Activated naive CD8-positive, alpha-beta T cell treated with anti-CD3 and anti-CD28 coated beads, Interleukin-2, amount 10 ng/mL, durations not matched to agents 7 days and 5 days (primary cell): ENCODE results near the gene CALN1. TPM values are rescaled to one million over a fixed set of nuclear protein-coding genes. Genes with fewer than 3 reads are reported as not detected.

Experiments
- ATAC-seq: fragments of 150-1000 bp; cut with Tn5 transposase; one replicate; pipeline ENCODE4 v1.10.0; 2021; ENCODE audit warnings: low read depth, moderate library complexity
- POLR2A ChIA-PET: fragments of 350-600 bp; sonication (Branson Sonifier 250); formaldehyde crosslinking; loops from one replicate; lab custom pipeline; 2021; ENCODE audit warnings: antibody characterized with exemption; lab: Charles Lee
- DNase-seq: peaks from one replicate; pipeline ENCODE4 v3.0.0; 2021
- H3K27ac Mint-ChIP-seq: one replicate; pipeline ENCODE4 v1.8.0; 2022; ENCODE audit warnings: mild to moderate bottlenecking, mixed read lengths
- H3K27me3 Mint-ChIP-seq: one replicate; pipeline ENCODE4 v1.8.0; 2022; ENCODE audit warnings: mild to moderate bottlenecking, moderate library complexity, mixed read lengths
- H3K36me3 Mint-ChIP-seq: one replicate; pipeline ENCODE4 v1.8.0; 2021; ENCODE audit warnings: mild to moderate bottlenecking, mixed read lengths
- H3K4me1 Mint-ChIP-seq: one replicate; pipeline ENCODE4 v1.8.0; 2021; ENCODE audit warnings: mixed read lengths
- H3K4me3 Mint-ChIP-seq: one replicate; pipeline ENCODE4 v1.8.0; 2022; ENCODE audit warnings: mild to moderate bottlenecking, moderate library complexity, mixed read lengths
- H3K9me3 Mint-ChIP-seq: one replicate; pipeline ENCODE4 v1.8.0; 2021; ENCODE audit warnings: mixed read lengths
- total RNA-seq, 2 experiments: library from RNA; stranded (reverse); gene quantifications; one replicate each; pipeline ENCODE4 v1.2.3, GENCODE V29; 2021

The CALN1 gene
- total RNA-seq, 2 experiments from 2014 or later: not detected

GRCh38 chr7:72265071-72265904, 146.8 kb downstream of the CALN1 start:
- Mint-ChIP-seq H3K4me1 (no peaks in the 10 kb centered on the region), H3K4me3 (no peak overlapping the region), H3K27ac (no peak overlapping the region), H3K27me3 (no peaks in the 10 kb centered on the region), H3K36me3 (no peaks in the 10 kb centered on the region), H3K9me3 (peaks cover 6% of the 10 kb centered on the region)
- POLR2A ChIA-PET: no interaction called here
- no peak for ATAC-seq
- DNase-seq: no peak

DNA sequence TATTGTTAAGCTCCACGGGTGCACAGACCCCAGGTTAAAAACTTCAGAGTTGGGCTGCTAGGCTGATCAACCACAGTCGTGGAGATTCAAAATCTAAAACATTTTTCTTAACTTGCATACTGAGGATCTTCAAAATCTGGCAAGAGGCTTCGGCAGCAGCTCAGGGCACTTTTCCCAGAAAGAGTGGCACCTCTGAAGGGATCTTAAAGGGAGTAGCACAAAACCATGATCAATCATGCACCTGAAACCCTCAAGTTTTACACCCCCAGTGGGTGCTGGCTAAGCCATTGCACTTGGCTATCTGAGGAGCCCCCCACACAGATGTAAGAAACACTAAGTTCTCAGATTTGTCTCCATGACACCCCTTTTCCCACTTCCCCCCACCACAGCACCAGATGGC, 151.7 kb downstream of the CALN1 start:
- POLR2A ChIA-PET: no interaction called here
- Mint-ChIP-seq H3K4me3 (no peak overlapping the region), H3K27me3 (no peaks in the 10 kb centered on the region), H3K9me3 (peaks cover 8% of the 10 kb centered on the region), H3K4me1 (no peaks in the 10 kb centered on the region), H3K27ac (no peak overlapping the region), H3K36me3 (no peaks in the 10 kb centered on the region)
- ATAC-seq (no peak), DNase-seq (no peak)

GRCh38 chr7:72258074-72258473, 154.1 kb downstream of the CALN1 start:
- no peaks in the 10 kb centered on the region for H3K27me3 Mint-ChIP-seq
- POLR2A ChIA-PET: no interaction called here
- no peaks in the 10 kb centered on the region for H3K36me3 Mint-ChIP-seq

GRCh38 chr7:72254455-72254854, 157.7 kb downstream of the CALN1 start:
- Mint-ChIP-seq H3K36me3 (no peaks in the 10 kb centered on the region), H3K4me3 (no peak overlapping the region), H3K27ac (no peak overlapping the region), H3K9me3 (peaks cover 10% of the 10 kb centered on the region), H3K27me3 (no peaks in the 10 kb centered on the region), H3K4me1 (no peaks in the 10 kb centered on the region)
- POLR2A ChIA-PET: no interaction called here
- ATAC-seq (no peak), DNase-seq (no peak)

More at GRCh38 chr7:72258074-72258473, 154.1 kb downstream of the CALN1 start:
- ATAC-seq (no peak), DNase-seq (no peak)
- H3K27ac Mint-ChIP-seq: no peak overlapping the region
- H3K4me3 Mint-ChIP-seq: no peak overlapping the region
- H3K4me1 Mint-ChIP-seq: no peaks in the 10 kb centered on the region
- H3K9me3 Mint-ChIP-seq: peaks cover 5% of the 10 kb centered on the region

- DNase-seq (no peak), ATAC-seq (no peak)
- no peaks in the 10 kb centered on the region for H3K4me1 Mint-ChIP-seq
- peaks cover 9% of the 10 kb centered on the region for H3K9me3 Mint-ChIP-seq
- POLR2A ChIA-PET: no interaction called here
- no peak overlapping the region for H3K27ac Mint-ChIP-seq
- H3K36me3 Mint-ChIP-seq: no peaks in the 10 kb centered on the region
- no peaks in the 10 kb centered on the region for H3K27me3 Mint-ChIP-seq
- H3K4me3 Mint-ChIP-seq: no peak overlapping the region
Observed at GRCh38 chr7:72249106-72249505, 163.0 kb downstream of the CALN1 start.

- no peak overlapping the region for H3K27ac Mint-ChIP-seq
- POLR2A ChIA-PET: no interaction called here
- H3K36me3 Mint-ChIP-seq: no peaks in the 10 kb centered on the region
- no peak overlapping the region for H3K4me3 Mint-ChIP-seq
- ATAC-seq (no peak), DNase-seq (no peak)
- H3K4me1 Mint-ChIP-seq: no peaks in the 10 kb centered on the region
- no peaks in the 10 kb centered on the region for H3K27me3 Mint-ChIP-seq
- H3K9me3 Mint-ChIP-seq: peaks cover 7% of the 10 kb centered on the region
Observed at GRCh38 chr7:72244826-72245398, 167.2 kb downstream of the CALN1 start.

DNA sequence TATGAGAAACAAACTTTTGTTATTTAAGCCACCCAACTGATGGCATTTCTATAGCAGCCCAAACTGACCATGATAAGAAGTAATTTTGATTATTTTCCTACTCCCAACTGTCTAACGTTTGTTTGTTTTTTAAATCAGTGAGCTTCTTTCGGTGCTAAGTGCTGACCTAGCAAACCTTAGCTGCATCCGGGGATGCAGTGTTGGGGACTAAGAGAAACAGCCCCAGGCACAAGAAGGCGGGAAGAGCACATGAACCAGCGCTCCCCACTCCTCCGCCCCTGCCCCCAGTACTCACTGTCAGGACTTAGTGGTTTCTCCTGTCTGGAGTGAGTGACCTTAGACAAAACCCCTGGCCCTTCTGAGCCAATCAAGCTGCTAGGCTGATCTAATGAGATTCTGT, 168.8 kb downstream of the CALN1 start:
- Mint-ChIP-seq H3K27ac (no peak overlapping the region), H3K9me3 (peaks cover 4% of the 10 kb centered on the region), H3K36me3 (no peaks in the 10 kb centered on the region), H3K27me3 (no peaks in the 10 kb centered on the region), H3K4me3 (no peak overlapping the region), H3K4me1 (no peaks in the 10 kb centered on the region)
- no peak for ATAC-seq
- POLR2A ChIA-PET: no interaction called here
- no peak for DNase-seq

GRCh38 chr7:72235351-72235750, 176.8 kb downstream of the CALN1 start:
- POLR2A ChIA-PET: no interaction called here
- DNase-seq (no peak), ATAC-seq (no peak)
- no peaks in the 10 kb centered on the region for H3K27me3 Mint-ChIP-seq
- H3K9me3 Mint-ChIP-seq: peaks cover 4% of the 10 kb centered on the region
- no peaks in the 10 kb centered on the region for H3K36me3 Mint-ChIP-seq
- no peak overlapping the region for H3K4me3 Mint-ChIP-seq
- H3K27ac Mint-ChIP-seq: no peak overlapping the region
- H3K4me1 Mint-ChIP-seq: no peaks in the 10 kb centered on the region

- ATAC-seq (no peak), DNase-seq (no peak)
- POLR2A ChIA-PET: no interaction called here
- Mint-ChIP-seq H3K27ac (no peak overlapping the region), H3K36me3 (no peaks in the 10 kb centered on the region), H3K4me3 (no peak overlapping the region), H3K9me3 (peaks cover 7% of the 10 kb centered on the region), H3K4me1 (no peaks in the 10 kb centered on the region), H3K27me3 (no peaks in the 10 kb centered on the region)
Observed at GRCh38 chr7:72234086-72234485, 178.1 kb downstream of the CALN1 start.

DNA sequence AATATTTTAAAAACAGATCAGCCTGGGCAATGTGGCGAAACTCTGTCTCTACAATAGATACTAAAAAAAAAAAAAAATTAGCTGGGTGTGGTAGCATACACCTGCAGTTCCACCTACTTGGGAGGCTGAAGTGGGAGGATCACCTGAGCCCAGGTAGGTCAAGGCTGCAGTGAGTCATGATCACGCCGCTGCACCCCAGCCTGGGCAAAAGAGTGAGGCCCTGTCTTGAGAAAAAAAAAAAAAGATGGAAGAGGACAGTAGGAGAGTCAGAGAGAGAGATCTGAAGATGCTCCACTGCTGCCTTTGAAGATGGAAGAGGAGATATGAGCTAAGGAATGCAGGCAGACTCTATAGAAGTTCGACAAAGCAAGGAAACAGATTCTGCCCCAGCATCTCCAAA, 181.9 kb downstream of the CALN1 start:
- Mint-ChIP-seq H3K36me3 (no peaks in the 10 kb centered on the region), H3K4me1 (no peaks in the 10 kb centered on the region), H3K27me3 (no peaks in the 10 kb centered on the region), H3K4me3 (no peak overlapping the region), H3K27ac (no peak overlapping the region), H3K9me3 (peaks cover 10% of the 10 kb centered on the region)
- POLR2A ChIA-PET: no interaction called here
- ATAC-seq (no peak), DNase-seq (no peak)

DNA sequence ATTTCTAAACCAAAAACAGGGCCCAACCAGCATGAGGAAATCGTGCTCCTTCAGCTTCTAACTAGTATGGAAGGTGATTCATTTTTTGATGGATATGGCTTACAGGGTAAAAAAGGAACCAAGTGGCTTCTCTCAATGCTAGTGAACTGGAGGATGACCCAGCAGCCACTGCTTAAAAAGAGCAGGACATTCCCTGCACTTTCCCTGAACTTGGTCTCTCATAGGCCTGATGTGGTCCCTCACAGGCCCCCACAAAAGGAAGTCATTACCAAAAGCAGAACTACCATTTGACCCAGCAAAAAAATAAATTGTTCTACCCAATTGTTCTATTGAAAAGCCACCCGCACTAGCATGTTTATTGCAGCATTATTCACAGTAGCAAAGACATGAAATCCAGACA, 188.8 kb downstream of the CALN1 start:
- DNase-seq: no peak

DNA sequence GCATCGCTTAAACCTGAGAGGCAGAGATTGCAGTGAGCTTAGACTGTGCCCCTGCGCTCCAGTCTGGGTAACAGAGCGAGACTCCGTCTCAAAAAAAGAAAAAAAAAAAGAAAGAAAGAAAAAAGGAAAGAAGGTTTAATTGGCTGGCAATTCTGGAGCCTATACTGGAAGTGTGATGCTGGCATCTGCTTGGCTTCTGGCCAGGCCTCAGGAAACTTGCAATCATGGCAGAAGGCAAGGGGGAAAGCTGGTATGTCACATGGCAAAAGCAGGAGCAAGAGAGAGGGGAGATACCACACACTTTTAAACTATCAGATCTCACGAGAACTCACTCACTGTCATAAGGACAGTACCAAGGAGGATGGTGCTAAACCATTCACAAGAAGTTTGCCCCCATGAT, 190.0 kb downstream of the CALN1 start:
- H3K9me3 Mint-ChIP-seq: peaks cover 18% of the 10 kb centered on the region
- DNase-seq: no peak
- H3K36me3 Mint-ChIP-seq: no peaks in the 10 kb centered on the region
- POLR2A ChIA-PET: no interaction called here
- no peaks in the 10 kb centered on the region for H3K27me3 Mint-ChIP-seq
- ATAC-seq: no peak
- no peaks in the 10 kb centered on the region for H3K4me1 Mint-ChIP-seq
- H3K4me3 Mint-ChIP-seq: no peak overlapping the region
- H3K27ac Mint-ChIP-seq: no peak overlapping the region

More for the DNA sequence above, 188.8 kb downstream of the CALN1 start:
- POLR2A ChIA-PET: no interaction called here
- Mint-ChIP-seq H3K4me3 (no peak overlapping the region), H3K4me1 (no peaks in the 10 kb centered on the region), H3K9me3 (peaks cover 18% of the 10 kb centered on the region), H3K36me3 (no peaks in the 10 kb centered on the region), H3K27ac (no peak overlapping the region), H3K27me3 (no peaks in the 10 kb centered on the region)
- no peak for ATAC-seq

DNA sequence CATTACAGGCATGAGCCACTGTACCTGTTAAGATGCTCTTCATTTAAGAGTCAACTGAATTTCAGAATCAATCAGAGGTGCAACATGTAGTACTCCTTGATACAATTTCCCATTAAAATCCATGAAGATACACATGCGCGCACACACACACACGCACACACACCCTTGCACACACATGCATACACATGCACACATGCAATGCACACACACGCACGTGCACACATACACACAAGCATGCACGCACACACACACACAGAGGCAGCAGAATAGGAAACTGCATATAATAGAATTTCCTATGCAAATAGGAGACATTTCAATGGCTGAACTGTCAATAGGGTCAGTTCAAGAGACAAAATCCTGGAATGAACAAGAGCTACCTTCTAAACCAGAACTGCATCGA, 192.6 kb downstream of the CALN1 start:
- DNase-seq (no peak), ATAC-seq (no peak)
- H3K27ac Mint-ChIP-seq: no peak overlapping the region
- H3K9me3 Mint-ChIP-seq: peaks cover 19% of the 10 kb centered on the region
- H3K4me1 Mint-ChIP-seq: no peaks in the 10 kb centered on the region
- H3K4me3 Mint-ChIP-seq: no peak overlapping the region
- POLR2A ChIA-PET: no interaction called here
- no peaks in the 10 kb centered on the region for H3K27me3 Mint-ChIP-seq
- no peaks in the 10 kb centered on the region for H3K36me3 Mint-ChIP-seq

DNA sequence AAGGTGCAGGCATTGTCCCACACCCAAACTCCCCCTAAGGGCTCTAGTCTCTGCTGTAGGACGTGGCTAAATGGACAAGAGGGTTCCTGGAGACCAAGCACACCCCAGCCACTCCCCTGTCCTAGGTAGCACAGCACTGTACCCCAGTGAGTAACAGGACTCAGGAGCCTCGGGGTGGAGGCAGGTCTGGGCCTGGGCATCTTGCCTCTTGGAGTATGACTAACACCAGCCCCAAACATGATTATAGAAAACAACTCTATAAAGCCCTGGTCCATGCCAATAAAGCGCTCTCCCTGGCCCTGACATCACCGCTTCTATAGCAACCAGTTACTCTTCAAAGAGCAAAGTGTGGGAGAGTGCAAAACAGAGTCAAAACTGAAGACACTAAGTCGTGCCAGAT, 195.0 kb downstream of the CALN1 start:
- Mint-ChIP-seq H3K4me3 (no peak overlapping the region), H3K27me3 (no peaks in the 10 kb centered on the region), H3K9me3 (peaks cover 13% of the 10 kb centered on the region), H3K4me1 (no peaks in the 10 kb centered on the region), H3K36me3 (no peaks in the 10 kb centered on the region), H3K27ac (no peak overlapping the region)
- DNase-seq (no peak), ATAC-seq (no peak)
- POLR2A ChIA-PET: no interaction called here
